ENCODE measurements around the gene NOVA1.
"Not testable (repeated sequence)": the region's sequence is repeated elsewhere in the genome, so short reads cannot be mapped to it uniquely, and the experiment has no call there.

NOVA1 gene, protein sequence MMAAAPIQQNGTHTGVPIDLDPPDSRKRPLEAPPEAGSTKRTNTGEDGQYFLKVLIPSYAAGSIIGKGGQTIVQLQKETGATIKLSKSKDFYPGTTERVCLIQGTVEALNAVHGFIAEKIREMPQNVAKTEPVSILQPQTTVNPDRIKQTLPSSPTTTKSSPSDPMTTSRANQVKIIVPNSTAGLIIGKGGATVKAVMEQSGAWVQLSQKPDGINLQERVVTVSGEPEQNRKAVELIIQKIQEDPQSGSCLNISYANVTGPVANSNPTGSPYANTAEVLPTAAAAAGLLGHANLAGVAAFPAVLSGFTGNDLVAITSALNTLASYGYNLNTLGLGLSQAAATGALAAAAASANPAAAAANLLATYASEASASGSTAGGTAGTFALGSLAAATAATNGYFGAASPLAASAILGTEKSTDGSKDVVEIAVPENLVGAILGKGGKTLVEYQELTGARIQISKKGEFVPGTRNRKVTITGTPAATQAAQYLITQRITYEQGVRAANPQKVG

GRCh38 chr14:26597589-26598080 lies at the start of gene NOVA1:
NOVA1 (minus strand) TSS chr14:26598033; CDS start chr14:26597436, 597 bp downstream.
- peak; percentile 30 for DNase-seq

GRCh38 chr14:26645057-26645456 lies 47.2 kb upstream of the NOVA1 start:
- DNase-seq, result not testable (repeated sequence)

DNA sequence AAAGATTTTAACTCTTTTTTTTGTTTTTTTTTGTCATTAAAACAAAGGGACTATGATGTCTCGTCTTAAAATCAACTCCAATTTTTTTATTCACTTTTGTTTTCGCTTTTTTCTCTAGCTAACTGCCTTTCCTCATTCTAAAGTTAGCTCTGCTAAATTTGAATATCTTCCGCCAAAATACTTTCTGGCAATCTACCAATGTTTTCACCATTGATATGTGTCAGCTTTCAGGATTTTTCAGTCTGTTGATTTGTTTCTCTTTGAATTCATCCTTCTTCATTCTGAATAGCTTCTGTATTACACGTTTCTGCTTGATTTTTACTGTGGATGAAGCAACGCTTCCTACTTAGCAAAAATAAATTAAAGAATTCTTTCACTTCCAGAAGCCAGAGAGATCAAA lies 38.7 kb upstream of the NOVA1 start:
- DNase-seq, result no peak

GRCh38 chr14:26634946-26635345 lies 37.1 kb upstream of the NOVA1 start:
- not testable (repeated sequence) for DNase-seq

DNA sequence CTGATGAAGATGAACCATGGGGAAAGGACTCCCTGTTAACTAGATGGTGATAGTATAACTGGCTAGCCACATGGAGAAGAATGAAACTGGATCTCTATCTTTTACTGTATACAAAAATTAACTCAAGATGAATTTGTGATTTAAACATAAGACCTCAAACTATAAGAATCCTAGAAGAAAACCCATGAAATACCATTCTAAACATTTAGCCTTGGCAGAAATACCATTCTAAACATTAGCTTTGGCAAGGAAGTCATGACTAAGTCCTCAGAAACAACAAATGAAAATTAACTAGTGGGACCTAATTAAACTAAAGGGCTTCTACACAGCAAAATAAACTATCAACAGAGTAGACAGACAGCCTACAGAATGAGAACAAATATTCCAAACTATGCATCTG lies 28.4 kb upstream of the NOVA1 start:
- no peak for DNase-seq

DNA sequence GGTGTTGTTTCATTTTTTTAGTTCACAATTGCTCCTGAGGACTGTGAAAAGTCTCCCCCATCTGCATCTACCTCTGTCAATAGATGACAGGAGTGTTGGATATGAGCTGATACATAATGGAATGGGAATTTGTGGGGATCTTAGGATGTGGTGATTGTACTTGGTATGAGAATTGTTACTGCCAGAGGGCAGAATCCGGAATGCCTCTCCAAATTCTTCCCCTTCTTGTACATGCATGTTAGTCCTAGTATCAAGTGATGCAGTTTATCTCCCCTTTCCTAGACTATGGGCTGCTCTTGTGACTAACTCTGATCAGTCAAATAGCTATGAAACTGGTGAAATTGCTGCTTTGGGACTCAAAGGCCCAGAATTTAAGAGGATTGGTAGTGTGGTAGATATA lies 24.8 kb upstream of the NOVA1 start:
- no peak for DNase-seq

- DNase-seq, result no peak
These were observed 24.2 kb upstream of the NOVA1 start for GRCh38 chr14:26621807-26622560.

GRCh38 chr14:26621364-26621763 lies 23.5 kb upstream of the NOVA1 start:
- no peak for DNase-seq

DNA sequence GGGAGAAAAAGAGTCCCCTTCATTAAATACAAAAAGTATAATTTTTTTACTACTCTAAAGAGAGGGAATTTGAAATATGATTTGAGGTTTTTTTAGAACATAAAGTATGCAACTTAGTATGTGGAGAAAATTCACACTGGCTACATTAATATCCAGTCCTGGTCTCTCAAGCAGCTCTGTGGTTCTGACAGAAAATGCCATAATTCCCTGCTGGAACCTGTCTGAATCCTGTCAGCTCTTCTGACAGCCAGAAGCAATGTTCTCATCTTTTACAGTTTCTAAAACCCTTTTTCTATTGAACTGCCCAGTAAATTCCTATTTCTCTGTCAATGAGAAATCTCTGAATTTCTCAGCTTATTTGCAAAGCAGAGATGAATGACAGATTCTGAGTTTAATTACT lies 13.4 kb upstream of the NOVA1 start:
- no peak for DNase-seq

- no peak for DNase-seq
These were observed 9.0 kb upstream of the NOVA1 start for GRCh38 chr14:26606729-26607312.

DNA sequence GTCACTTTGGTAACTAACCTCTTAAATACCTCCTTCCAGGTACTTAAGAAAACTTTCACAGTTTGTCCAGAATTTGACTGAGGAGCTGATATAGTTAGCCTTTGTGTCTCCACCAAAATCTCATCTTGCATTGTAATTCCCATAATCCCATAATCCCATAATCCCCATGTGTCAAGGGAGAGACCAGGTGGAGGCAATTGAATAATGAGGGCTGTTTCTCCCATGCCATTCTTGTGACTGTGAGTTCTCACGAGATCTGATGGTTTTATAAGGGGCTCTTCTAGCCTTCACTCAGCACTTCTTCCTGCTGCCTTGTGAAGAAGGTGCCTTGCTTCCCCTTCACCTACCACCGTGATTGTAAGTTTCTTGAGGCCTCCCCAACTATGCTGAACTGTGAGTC lies 7.8 kb upstream of the NOVA1 start:
- DNase-seq, result no peak

GRCh38 chr14:26602902-26603301 lies 5.1 kb upstream of the NOVA1 start:
- no peak for DNase-seq

- DNase-seq, result no peak
These were observed 4.0 kb upstream of the NOVA1 start for GRCh38 chr14:26601856-26602255.

DNA sequence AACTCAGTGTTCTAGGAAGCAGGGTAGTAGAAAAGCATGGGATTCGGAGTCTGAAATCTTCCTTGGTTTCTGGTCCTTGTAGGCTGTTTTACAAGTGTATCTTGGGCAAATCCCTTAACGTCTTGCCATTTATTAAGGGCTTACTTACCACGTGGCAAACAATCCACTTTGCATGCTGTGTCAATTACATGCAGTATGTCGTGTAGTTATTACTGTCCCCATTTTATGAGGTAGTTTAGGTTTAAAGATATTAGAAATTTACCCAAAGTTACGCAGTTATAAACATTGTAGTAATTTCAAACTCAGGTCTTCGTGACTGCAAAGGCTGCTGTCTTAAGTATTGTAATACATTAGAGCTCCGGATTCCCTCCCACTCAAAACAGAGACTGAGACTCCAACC lies 1.5 kb upstream of the NOVA1 start:
- no peak for DNase-seq

DNA sequence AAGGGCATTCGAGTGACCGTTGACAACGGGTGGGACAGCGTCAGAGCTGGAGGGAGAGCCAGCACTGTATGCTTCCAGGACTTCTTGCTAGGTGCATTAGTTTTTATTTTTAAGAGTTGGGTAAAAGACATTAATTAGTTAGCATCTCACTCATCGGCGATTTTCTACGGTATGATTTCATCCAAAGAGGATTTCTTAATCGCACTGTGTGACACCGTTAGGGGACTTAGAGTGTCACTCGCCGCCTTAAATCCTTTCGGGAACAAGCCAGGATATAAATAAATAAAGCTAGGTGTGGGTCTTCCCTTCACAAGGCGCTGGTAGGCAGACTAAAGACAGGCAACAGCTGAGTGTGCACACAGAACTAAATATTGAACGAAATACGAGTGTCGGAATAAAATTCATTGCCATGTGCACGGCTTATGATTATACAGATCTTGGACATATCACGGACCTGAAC lies 869 bp upstream of the NOVA1 start:
- no peak for DNase-seq

GRCh38 chr14:26598081-26598671 lies 343 bp upstream of the NOVA1 start:
- DNase-seq, result peak; percentile 90

DNA sequence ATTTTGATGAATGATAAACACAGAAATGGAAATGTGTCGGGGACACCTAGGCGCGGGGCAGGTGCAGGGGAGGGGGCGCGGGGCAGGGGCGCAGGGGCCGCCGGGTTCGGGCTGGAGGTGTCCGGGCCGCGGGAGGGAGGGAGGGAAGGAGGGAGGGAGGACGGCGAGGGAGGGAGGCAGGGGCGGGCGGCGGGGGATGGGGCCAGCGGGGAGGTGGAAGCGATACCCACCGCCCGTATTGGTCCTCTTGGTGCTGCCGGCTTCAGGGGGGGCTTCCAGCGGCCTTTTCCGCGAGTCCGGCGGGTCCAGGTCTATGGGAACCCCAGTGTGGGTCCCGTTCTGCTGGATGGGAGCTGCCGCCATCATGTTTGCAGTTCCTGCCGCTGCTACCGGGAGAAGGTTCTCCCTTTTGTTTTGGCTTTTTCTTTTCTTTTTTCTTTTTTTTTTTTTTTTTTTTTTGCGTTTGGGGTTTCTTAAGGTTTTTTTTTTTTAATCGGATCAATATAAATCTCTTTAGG lies 703 bp downstream of the NOVA1 start:
- no peak for DNase-seq

DNA sequence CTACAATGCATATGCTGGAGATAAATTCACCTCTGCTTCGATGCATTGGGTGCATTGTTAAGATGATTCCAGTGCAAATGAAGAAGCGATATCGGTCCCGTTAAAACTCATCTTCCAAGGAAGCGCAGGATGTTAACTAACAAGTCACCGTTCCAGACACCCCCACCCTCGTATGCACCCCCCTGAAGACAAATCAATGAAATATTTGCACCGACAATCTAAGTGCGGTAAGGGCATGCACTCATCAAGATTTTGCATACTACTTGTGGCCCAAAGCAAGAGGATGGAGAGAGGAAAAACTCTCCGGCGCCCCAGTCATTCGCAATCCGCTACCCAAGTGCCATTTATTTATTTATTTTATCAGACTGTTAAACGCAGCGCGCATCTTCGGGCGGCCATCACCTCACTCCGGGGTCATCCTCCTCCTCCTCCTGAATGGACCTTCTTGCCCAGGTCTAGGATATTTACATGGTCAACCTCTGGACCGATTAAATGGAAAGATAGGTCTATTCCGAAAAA lies 1.2 kb downstream of the NOVA1 start:
- DNase-seq, result no peak

DNA sequence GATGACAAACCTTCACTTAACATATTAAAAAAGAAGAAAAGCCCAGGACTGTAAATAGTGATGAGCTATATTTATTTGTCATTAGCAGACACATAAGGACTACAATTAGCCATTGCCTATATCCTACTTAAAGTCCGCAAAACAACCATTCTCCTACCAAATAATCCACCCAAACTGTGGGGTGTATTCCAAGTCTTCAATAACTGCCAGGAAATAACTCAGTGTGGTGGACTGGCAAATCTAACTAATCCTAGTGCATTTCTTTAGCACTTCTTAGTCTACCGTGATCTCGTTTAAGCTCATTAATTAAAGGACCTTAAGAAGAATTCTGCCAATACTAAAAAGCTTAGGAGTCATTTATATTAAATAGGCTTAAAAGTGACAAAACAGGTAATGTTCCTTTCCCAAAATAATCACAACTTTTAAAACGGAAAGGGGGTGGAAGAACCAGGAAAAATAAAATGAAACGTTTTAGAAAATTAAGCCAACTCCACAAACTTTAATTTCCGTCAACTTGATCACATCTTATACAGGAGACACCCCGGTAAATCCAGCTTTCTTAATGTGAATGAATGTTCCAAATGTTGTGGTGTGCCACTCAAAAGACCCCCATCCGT lies 1.8 kb downstream of the NOVA1 start:
- DNase-seq, result no peak

DNA sequence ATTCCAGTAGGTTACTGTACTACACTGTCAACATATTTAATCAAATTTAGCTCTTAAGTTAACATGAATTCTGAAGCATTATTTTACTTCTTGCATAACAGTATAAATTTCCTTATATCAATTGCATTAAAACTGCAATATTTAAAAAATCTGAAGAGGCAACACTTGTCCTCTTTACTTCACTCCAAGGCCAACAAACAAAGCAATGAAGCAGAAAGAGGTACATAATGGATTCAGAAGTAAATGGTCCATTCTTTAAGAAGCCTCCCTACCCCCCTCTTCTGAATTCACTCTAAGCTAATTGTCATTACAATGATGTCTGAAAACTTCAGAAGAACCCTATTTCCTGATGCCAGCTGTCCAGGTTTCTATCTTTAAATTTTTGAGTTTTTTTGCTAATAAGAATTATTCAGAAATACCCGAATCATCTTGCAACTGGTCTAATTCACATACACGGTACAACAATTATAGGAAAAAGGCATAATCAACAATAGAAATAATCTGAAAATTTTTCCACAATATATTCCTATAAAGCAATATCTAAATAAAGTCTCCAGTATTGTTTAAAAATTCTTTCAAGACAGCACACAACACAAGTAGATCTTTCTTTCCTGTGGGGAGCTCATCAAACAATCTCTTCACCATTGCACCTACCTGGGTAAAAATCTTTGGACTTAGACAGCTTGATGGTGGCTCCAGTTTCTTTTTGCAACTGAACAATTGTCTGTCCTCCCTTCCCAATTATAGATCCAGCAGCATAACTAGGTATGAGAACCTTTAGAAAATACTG lies 2.9 kb downstream of the NOVA1 start:
- DNase-seq, result no peak

DNA sequence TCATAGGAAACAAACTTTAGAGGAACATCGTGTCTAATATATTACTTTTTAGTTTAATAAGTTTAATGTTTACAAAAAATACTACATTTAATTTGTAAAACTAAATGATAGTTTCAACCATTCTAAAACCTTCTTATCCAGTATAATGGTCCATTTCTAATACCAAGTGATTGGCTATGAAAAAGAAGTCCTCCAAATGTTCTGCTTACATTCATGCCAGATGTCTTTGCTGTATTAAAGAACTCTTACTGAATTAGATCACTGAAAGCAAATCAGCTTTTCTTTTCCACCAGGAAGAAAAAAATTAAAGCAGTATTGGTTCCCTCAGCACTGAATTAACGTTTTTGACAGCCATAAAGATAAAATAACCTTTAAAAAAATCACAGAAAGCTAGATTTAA lies 3.7 kb downstream of the NOVA1 start:
- no peak for DNase-seq

Measured in NCI-H1436 (cell line).